M059J (cell line): ENCODE measurements around the gene HS6ST2. TPM values are rescaled to one million over a fixed set of nuclear protein-coding genes. Genes with fewer than 3 reads are reported as not detected.

Experiments used
- DNase-seq: peaks from one replicate; pipeline ENCODE4 v3.0.0-alpha.2; 2012; ENCODE audit warnings: low read depth
- total RNA-seq: library from RNA; depleted of rRNA; stranded (reverse); fragments of >200 nt; shearing (Covaris generic); gene quantifications from 2 replicates; pipeline ENCODE4 v1.2.3, GENCODE V29; 2014

Gene HS6ST2
- total RNA-seq, 1 experiment from 2014 or later = not detected

- DNase-seq = no peak
Observed at GRCh38 chrX:132676561-132677186, 281.8 kb downstream of the HS6ST2 start.

- no peak for DNase-seq
Observed at GRCh38 chrX:132676102-132676501, 282.3 kb downstream of the HS6ST2 start.

DNA sequence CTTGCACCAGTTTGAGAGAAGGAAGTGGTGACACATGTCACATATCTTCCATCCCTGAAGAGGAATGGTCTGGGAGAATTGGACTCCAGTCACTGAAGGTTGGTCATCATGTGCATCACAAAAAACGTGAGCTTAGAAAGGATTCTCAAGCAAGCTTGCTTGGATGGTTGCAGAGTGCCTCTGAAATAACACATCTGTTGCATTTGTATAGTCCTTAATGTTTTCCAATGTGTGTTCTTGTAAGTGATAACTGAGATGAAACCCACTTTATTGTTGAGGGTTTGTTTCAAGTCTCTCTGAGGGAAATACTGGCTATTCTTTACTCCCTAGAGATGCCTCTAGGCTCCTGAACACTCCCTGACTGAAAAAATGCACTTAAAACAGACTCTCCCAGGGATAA is 285.1 kb downstream of the HS6ST2 start:
- DNase-seq = no peak

GRCh38 chrX:132671229-132671641 is 287.2 kb downstream of the HS6ST2 start:
- DNase-seq = no peak

- no peak for DNase-seq
Observed at GRCh38 chrX:132669142-132669541, 289.3 kb downstream of the HS6ST2 start.

GRCh38 chrX:132668178-132668577 is 290.3 kb downstream of the HS6ST2 start:
- DNase-seq = no peak

- DNase-seq = no peak
Observed at GRCh38 chrX:132665676-132666075, 292.8 kb downstream of the HS6ST2 start.

GRCh38 chrX:132664273-132664672 is 294.2 kb downstream of the HS6ST2 start:
- DNase-seq = no peak

GRCh38 chrX:132662844-132663243 is 295.6 kb downstream of the HS6ST2 start:
- DNase-seq = no peak

DNA sequence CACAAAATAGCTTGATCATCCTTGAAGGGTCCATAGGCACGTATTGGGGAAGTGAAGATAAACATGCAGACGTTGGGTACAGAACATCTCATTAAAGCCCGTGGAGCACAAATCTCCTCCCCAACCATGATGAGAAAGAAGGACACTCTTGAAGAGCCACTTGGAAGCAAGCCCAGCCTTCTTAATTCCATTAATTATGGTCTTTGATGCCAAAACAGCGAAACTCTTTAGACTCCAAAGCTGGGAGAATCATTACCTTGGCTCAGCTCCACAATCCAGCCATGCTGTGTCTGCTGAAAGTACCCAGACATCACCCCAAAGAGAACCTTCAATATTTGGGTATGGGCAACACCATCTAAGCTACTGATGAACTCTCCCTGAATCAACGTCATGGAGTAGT is 300.6 kb downstream of the HS6ST2 start:
- no peak for DNase-seq

DNA sequence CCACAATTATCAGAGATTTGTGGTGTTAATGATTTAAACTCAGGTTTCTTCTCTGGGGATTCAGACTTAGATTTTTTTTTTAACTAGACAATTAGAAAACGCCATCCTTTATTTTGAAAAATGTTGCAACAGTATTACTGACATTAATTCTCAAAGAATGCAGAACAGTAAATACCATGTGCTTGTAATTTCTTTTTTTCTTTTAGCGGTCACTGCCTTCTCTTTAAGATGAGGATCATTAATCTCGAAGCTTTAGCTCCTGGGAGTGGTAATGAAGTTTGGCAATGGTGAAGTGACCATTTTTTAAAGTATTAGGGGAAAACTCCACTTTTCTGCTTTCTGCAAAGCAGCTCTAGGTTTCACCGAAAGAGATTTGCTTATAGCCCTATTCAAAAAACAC is 305.6 kb downstream of the HS6ST2 start:
- no peak for DNase-seq

GRCh38 chrX:132651421-132652086 is 306.9 kb downstream of the HS6ST2 start:
- no peak for DNase-seq

GRCh38 chrX:132648895-132649294 is 309.5 kb downstream of the HS6ST2 start:
- no peak for DNase-seq

- no peak for DNase-seq
Observed at GRCh38 chrX:132639446-132639845, 319.0 kb downstream of the HS6ST2 start.

DNA sequence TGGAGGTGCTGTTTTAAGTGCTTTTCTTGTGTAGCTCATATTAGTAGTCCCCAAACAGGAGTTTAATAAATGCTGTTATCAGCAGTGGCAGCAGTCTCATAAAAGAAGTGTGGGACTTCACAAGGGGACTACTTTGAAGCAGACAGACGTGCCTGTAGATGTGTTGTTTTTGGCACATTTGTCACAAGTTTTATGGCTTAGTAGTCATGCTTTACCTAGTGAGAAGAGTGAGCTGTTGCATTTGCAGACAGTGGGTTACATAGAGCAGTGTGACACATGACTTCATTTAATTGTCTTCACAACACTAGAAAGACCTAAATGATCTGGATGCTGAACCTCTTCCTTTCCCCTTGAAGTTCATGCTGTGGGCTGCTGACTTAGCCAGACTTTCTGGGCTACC is 320.1 kb downstream of the HS6ST2 start:
- DNase-seq = no peak

DNA sequence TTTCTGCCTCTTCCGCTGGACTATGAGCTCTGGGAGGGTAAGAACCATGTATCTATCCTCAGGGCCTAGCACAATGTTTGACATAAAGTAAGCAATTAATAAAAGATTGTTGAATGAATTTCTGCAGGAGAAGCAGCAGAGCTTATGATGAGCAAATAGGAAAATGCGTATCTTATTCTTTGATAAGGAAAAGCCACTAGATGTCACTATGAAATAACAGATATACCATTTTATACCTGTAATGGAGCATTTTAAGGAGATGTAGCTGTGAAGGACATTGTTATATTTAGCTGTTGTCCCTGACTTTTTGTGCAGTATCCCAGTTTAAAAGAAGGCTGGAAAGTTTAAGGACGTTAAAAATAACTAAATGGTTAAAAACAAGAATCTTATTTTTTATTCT is 322.3 kb downstream of the HS6ST2 start:
- DNase-seq = peak; percentile 5

GRCh38 chrX:132634521-132634920 is 323.9 kb downstream of the HS6ST2 start:
- DNase-seq = no peak

- DNase-seq = peak; percentile 39
Observed at GRCh38 chrX:132631579-132632232, 326.7 kb downstream of the HS6ST2 start.

GRCh38 chrX:132624466-132624865 is 334.0 kb downstream of the HS6ST2 start:
- no peak for DNase-seq

GRCh38 chrX:132623942-132624341 is 334.5 kb downstream of the HS6ST2 start:
- no peak for DNase-seq

DNA sequence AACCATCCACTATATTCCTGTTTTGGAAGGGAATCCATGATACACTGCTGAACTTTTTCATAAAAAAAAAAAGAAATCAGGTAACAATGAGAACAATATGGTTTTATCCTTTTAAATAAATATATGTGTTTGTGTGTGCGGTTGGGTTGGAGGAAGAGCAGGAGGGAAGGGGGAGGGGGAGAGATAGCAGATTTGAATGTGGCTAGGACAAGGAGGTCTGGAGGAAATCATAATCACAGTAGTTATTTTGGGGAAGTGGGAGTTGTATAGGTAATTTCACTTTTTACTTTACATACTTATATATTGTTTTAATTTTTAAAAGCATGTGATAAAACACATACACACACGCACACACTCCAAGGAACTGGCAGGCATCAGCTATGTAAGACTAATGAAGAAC is 335.1 kb downstream of the HS6ST2 start:
- DNase-seq = no peak

GRCh38 chrX:132622130-132622529 is 336.3 kb downstream of the HS6ST2 start:
- peak; percentile 56 for DNase-seq

DNA sequence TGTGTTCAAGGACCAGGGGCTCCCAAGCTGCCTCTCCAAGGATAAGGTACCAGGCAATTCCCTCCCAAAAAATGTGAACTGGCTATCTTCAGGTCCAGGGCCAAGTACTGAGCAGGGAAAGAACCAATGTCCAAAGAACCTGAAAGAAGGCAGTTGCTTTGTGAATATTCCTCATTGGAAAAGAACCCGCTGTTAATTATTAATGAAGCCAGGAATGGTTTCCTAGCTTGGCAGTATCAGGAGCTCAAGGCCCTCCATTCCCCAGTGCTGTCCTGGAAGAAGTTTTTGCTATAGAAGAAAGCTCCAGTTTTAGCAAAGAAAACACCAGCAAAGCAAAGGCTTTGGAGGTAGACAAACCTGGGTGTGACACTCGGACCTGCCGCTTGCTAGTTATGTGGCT is 339.6 kb downstream of the HS6ST2 start:
- DNase-seq = no peak
